Activated T-cell treated with anti-CD3 and anti-CD28 coated beads, Interleukin-2, amount 50 U/mL, for 72 hours (primary cell): ENCODE measurements around the gene NSUN4. TPM values are rescaled to one million over a fixed set of nuclear protein-coding genes. Genes with fewer than 3 reads are reported as not detected.
"Not testable (repeated sequence)": the region's sequence is repeated elsewhere in the genome, so short reads cannot be mapped to it uniquely, and the experiment has no call there.

Experiments
- ATAC-seq, 2 donors: fragments of 150-1000 bp; cut with Tn5 transposase; replicated peaks in 1 of 2; 2 replicates each; pipeline ENCODE4 v1.10.0; 2021; ENCODE audit warnings: moderate library complexity in 2 of 2, mild to moderate bottlenecking in 1 of 2
- DNase-seq, 2 donors: peaks; one replicate each; pipeline ENCODE4 v3.0.0; 2021 to 2022; ENCODE audit warnings: mixed read lengths in 1 of 2
- H3K27ac Mint-ChIP-seq: one replicate; pipeline ENCODE4 v1.8.0; 2022; ENCODE audit warnings: mild to moderate bottlenecking, moderate library complexity, mixed read lengths
- H3K27me3 Mint-ChIP-seq: one replicate; pipeline ENCODE4 v1.8.0; 2022; ENCODE audit warnings: low read depth, mixed read lengths
- H3K36me3 Mint-ChIP-seq, 2 donors: one replicate each; pipeline ENCODE4 v1.8.0; 2022; ENCODE audit warnings: mixed read lengths in 2 of 2, mild to moderate bottlenecking in 1 of 2; ENCODE audit not compliant: insufficient read depth in 2 of 2
- H3K4me1 Mint-ChIP-seq: one replicate; pipeline ENCODE4 v1.8.0; 2022; ENCODE audit warnings: low read depth, mixed read lengths
- H3K4me3 Mint-ChIP-seq, 2 donors: one replicate each; pipeline ENCODE4 v1.8.0; 2022; ENCODE audit warnings: mild to moderate bottlenecking in 2 of 2, mixed read lengths in 2 of 2, moderate library complexity in 2 of 2
- H3K9me3 Mint-ChIP-seq, 2 donors: one replicate each; pipeline ENCODE4 v1.8.0; 2022; ENCODE audit warnings: mixed read lengths in 2 of 2
- total RNA-seq, 2 donors: library from RNA; stranded (reverse); gene quantifications; one replicate each; pipeline ENCODE4 v1.2.3, GENCODE V29; 2022

NSUN4 gene
- total RNA-seq, 2 donors from 2014 or later = 42.4 to 42.9 TPM

DNA sequence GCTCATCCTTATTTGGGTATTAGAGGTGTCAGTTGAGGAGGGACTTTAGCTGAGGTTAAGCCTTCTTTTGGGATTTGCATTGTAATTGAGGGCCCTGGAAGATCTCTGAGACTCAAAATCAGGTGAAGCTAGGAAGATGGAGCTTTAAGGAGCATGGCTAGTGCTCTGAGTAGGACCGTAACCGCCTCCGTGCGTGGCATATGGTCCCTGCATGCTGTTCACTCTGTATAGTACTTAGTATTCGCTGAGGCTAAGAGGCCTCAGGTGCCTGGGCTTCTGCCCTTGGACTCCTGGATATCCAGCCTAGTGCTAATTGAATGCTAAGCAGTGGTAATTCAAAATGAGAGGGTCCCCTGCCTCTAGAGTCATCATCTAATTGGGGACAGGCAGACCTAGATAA is 22.5 kb downstream of the NSUN4 start:
- H3K27me3 Mint-ChIP-seq = no peaks in the 10 kb centered on the region
- no peaks in the 10 kb centered on the region for H3K4me1 Mint-ChIP-seq
- peaks cover 4 to 29% of the 10 kb centered on the region in 2 donors for H3K36me3 Mint-ChIP-seq
- H3K9me3 Mint-ChIP-seq = no peaks in the 10 kb centered on the region
- H3K4me3 Mint-ChIP-seq = no peak overlapping the region
- H3K27ac Mint-ChIP-seq = no peak overlapping the region
- DNase-seq (no peak), ATAC-seq (no peak)

DNA sequence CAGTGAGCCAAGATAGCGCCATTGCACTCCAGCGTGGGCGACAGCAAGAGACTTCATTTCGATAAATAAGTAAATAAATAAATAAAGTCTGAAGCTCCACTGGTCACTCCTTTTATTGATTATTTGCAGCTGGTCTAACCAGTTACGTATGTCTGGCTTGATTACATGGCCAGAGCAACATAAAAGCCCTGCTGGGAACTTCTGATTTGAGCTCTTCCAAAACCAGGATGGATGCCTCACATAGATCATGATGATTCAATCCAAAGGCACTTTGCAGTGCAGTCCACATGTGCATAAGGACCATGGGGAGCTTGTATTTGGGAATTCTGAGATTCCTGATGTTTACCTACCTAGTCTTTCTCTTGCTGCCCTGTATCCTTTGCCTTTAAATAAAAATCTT is 24.0 kb downstream of the NSUN4 start:
- DNase-seq (no peak), ATAC-seq (no peak)
- Mint-ChIP-seq H3K27me3 (no peaks in the 10 kb centered on the region), H3K27ac (no peak overlapping the region), H3K4me3 (no peak overlapping the region), H3K36me3 (peaks cover 4 to 33% of the 10 kb centered on the region in 2 donors), H3K4me1 (peaks cover 8% of the 10 kb centered on the region), H3K9me3 (no peaks in the 10 kb centered on the region)

DNA sequence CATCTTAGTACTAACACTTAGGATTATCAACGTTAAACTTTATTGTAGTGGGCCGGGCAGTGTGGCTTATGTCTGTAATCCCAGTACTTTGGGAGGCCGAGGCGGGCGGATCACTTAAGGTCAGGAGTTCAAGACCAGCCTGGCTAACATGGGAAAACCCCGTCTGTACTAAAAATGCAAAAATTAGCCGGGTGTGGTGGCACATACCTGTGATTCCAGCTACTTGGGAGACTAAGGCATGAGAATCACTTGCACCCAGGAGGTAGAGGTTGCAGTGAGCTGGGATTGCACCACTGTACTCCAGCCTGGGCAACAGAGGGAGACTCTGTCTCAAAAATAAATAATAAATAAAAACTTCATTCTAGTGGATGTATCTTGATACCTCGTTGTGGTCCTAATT is 25.2 kb downstream of the NSUN4 start:
- peaks cover 4 to 29% of the 10 kb centered on the region in 2 donors for H3K36me3 Mint-ChIP-seq
- DNase-seq, H3K27me3 Mint-ChIP-seq, H3K9me3 Mint-ChIP-seq, ATAC-seq, H3K4me3 Mint-ChIP-seq, H3K27ac Mint-ChIP-seq: not testable (repeated sequence)
- peaks cover 14% of the 10 kb centered on the region for H3K4me1 Mint-ChIP-seq

DNA sequence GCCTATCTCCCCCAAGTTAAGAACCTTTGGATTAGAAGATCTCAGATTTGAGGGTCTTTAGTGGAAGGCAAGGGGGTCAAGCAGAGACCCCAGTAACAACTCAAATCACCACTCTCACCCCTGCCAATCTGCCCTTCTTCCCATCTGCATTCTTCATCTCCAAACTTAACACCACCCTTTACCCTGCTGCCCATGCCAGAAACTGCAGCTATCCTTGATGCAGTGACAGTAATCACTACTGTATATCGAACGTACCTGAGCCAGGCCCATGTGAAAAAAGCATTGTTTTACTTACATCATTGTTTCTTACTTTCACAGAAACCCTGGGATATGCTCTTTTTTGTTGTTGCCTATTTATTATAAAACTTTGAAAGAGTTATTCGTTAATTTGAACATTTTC is 26.5 kb downstream of the NSUN4 start:
- Mint-ChIP-seq H3K4me3 (no peak overlapping the region), H3K36me3 (peaks cover 0 to 28% of the 10 kb centered on the region in 2 donors), H3K27me3 (no peaks in the 10 kb centered on the region), H3K27ac (no peak overlapping the region), H3K9me3 (no peaks in the 10 kb centered on the region), H3K4me1 (peaks cover 14% of the 10 kb centered on the region)
- ATAC-seq (no peak), DNase-seq (no peak)

DNA sequence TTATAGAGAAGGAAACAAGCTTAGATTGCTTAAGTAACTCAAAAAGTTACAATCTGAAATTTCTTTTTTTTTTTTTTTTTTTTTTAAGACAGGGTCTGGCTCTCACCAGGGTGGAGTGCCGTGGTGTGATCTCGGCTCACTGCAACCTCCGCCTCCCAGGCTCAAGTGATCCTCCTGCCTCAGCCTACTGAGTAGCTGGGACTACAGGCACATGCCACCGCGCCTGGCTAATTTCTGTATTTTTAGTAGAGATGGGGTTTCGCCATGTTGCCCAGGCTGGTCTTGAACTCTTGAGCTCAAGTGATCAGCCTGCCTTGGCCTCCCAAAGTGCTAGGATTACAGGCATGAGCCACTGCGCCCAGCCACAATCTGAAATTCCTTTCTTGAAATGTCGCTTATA is 27.1 kb downstream of the NSUN4 start:
- H3K4me3 Mint-ChIP-seq = not testable (repeated sequence)

DNA sequence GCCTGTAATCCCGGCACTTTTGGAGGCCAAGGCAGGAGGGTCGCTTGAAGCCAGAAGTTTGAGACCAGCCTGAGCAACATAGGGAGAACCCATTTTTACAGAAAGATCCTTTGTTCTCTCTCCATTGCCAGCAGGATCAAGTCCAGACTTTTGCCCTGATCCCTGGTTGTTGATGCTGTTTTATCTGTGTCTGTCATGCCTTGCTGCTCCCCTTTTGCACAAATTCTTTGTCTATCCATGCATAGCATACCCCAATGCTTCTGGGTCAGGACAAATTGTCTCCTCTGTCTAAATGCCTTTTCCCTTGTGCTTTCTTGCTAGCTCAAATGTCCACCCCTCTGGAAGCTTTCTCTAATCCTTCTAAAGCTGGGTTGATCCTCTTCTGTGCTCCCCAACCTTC is 28.2 kb downstream of the NSUN4 start:
- H3K36me3 Mint-ChIP-seq = peaks cover 3 to 30% of the 10 kb centered on the region in 2 donors
- H3K27me3 Mint-ChIP-seq = no peaks in the 10 kb centered on the region
- H3K27ac Mint-ChIP-seq = no peak overlapping the region
- no peak for ATAC-seq
- H3K9me3 Mint-ChIP-seq = no peaks in the 10 kb centered on the region
- no peak overlapping the region for H3K4me3 Mint-ChIP-seq
- peaks cover 14% of the 10 kb centered on the region for H3K4me1 Mint-ChIP-seq
- DNase-seq = no peak

More for the DNA sequence above, 27.1 kb downstream of the NSUN4 start:
- H3K9me3 Mint-ChIP-seq, H3K27me3 Mint-ChIP-seq, ATAC-seq, DNase-seq, H3K27ac Mint-ChIP-seq: not testable (repeated sequence)
- peaks cover 3 to 31% of the 10 kb centered on the region in 2 donors for H3K36me3 Mint-ChIP-seq
- peaks cover 14% of the 10 kb centered on the region for H3K4me1 Mint-ChIP-seq

DNA sequence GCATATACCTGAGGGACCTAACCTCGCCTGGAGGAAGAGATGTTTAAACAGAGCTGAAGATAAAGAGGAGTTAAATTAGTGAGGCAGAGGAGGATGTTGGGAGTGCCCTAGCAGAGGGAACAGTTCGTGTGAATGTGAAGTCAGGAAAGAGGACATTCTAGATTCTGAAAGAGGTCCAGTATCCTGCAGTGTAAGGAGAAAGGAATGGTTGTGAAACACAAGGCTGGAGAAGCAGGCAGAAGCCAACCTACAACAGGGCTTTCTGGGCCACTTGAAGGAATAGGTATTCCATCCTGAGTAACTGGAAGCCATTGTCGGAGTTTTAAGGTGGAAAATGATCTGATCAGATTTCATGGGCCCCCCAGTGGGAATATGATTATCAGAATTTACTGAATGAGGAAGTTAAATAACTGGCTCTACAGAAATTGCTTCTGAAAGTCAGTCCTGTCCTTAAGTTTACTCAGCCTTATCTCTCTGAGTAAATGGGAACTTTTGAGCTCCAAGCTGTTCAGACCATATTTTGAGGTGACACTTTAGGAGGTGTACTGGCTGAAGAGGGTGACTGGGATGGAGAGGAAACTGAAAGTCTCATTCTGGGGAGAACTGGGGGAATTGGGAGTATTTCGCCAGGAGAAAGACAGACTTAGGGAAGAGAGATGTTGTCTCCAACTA is 29.1 kb downstream of the NSUN4 start:
- ATAC-seq = peak; percentile 5 to 9

DNA sequence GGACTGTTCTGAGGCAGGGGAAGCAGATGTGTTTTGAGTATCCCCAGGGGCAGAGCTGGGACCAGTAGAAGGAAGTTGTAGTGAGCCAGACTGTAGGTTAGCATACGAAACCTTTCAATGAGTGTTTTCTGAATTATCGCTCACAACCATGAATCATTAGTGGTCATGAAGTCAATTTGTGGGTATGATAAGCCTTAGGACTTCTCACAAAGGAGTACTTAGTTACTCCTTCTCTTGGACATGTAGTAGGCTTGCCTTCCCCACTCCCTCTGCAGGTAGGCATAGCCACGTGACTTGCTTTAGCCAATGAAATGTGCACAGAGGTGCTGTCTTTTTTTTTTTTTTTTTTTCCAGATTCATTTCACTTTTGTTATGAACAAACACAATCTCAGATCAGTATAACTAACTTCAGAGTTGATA is 29.6 kb downstream of the NSUN4 start:
- Mint-ChIP-seq H3K27ac (no peak overlapping the region), H3K27me3 (no peaks in the 10 kb centered on the region), H3K4me1 (peaks cover 14% of the 10 kb centered on the region), H3K4me3 (no peak overlapping the region), H3K9me3 (no peaks in the 10 kb centered on the region), H3K36me3 (peaks cover 3 to 25% of the 10 kb centered on the region in 2 donors)
- ATAC-seq (peak; percentile 64 to 71), DNase-seq (no peak)

More for the DNA sequence above, 29.1 kb downstream of the NSUN4 start:
- DNase-seq = no peak
- H3K36me3 Mint-ChIP-seq = peaks cover 3 to 30% of the 10 kb centered on the region in 2 donors
- no peaks in the 10 kb centered on the region for H3K9me3 Mint-ChIP-seq
- no peaks in the 10 kb centered on the region for H3K27me3 Mint-ChIP-seq
- peaks cover 14% of the 10 kb centered on the region for H3K4me1 Mint-ChIP-seq
- no peak overlapping the region for H3K4me3 Mint-ChIP-seq
- no peak overlapping the region for H3K27ac Mint-ChIP-seq

DNA sequence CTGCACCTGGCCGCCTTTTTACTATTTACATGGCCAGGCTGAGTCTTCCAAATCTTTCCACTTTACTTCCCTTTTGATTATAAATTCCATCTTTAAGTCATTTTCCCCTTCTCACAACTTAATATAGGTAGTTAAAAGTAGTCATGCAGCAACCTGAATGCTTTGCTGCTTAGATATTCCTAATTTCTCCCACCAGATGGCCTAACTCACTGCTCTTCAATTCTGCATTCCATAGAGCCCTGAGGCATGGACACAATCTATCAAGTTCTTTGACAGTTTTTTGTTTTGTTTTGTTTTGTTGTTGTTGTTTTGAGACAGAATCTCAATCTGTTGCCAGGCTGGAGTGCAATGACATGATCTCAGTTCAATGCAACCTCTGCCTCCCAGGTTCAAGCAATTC is 31.8 kb downstream of the NSUN4 start:
- Mint-ChIP-seq H3K27me3 (no peaks in the 10 kb centered on the region), H3K36me3 (peaks cover 3 to 25% of the 10 kb centered on the region in 2 donors), H3K4me3 (no peak overlapping the region), H3K9me3 (no peaks in the 10 kb centered on the region), H3K4me1 (peaks cover 14% of the 10 kb centered on the region), H3K27ac (no peak overlapping the region)
- ATAC-seq (no peak), DNase-seq (no peak)

DNA sequence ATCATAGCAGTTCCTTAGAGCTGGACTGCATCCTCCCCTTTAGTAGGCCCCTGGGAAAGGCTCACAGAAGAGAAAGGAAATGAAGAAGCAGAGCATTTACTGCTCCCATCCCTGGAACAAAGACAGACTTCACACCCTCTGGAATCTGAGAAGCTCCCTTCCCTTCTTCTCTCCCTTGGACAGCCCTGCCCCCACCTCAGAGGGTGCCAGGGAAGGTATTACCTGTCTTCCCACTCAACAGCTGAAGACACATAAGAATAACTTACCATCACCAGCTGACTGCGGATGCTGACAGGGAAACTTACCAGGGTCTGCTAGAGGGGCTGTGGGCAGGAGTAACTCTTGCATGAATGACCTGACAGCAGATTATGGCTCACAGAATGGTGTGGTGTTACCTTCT is 39.4 kb downstream of the NSUN4 start:
- no peak overlapping the region for H3K4me3 Mint-ChIP-seq
- H3K27ac Mint-ChIP-seq = no peak overlapping the region
- peaks cover 2 to 10% of the 10 kb centered on the region in 2 donors for H3K36me3 Mint-ChIP-seq
- peaks cover 0 to 3% of the 10 kb centered on the region in 2 donors for H3K9me3 Mint-ChIP-seq
- DNase-seq = no peak
- no peaks in the 10 kb centered on the region for H3K4me1 Mint-ChIP-seq
- no peak for ATAC-seq
- no peaks in the 10 kb centered on the region for H3K27me3 Mint-ChIP-seq

DNA sequence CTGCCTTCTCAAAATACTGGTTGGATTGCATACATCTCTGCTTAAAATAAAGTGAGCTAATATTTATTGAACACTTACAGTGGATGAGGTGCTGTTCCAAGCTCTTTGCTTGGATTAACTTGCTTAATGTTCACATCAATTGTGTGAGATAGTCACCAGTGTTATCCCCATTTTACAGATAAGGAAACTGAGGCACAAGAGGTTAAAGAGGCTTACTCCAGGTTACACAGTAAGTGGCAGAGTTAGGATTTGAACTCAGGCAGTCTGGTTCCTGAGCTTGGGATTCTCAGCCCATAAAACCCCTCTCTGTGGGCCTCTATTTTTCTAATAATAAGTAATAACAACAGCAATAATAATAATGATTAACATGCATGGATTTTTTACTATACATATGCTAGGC is 39.9 kb downstream of the NSUN4 start:
- Mint-ChIP-seq H3K27me3 (no peaks in the 10 kb centered on the region), H3K27ac (no peak overlapping the region), H3K9me3 (peaks cover 0 to 3% of the 10 kb centered on the region in 2 donors), H3K4me3 (no peak overlapping the region), H3K36me3 (peaks cover 2 to 11% of the 10 kb centered on the region in 2 donors), H3K4me1 (no peaks in the 10 kb centered on the region)
- ATAC-seq (no peak), DNase-seq (no peak)

DNA sequence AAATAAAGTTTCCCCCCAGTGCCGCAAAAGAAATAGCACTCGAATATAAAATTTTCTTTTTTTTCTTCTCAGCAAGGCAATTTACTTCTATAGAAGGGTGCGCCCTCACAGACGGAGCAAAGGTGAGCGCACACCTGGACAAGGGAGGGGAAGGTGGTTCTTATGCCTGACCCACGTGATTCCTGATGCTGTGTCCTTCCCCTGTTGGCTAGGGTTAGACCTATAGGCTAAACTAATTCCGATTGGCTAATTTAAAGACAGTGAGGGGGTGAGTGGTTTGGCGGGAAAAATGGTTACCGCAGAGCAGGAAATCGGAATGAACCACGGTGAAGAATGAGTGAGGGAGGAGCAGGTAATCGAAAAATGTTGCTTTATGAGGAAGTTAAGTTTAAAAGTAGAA is 52.9 kb downstream of the NSUN4 start:
- H3K36me3 Mint-ChIP-seq = peaks cover 11 to 17% of the 10 kb centered on the region in 2 donors
- DNase-seq = no peak
- H3K4me3 Mint-ChIP-seq = peak overlapping the region; percentile 66 to 72
- ATAC-seq = no peak
- peaks cover 5% of the 10 kb centered on the region for H3K4me1 Mint-ChIP-seq
- peaks cover 3 to 6% of the 10 kb centered on the region in 2 donors for H3K9me3 Mint-ChIP-seq
- H3K27me3 Mint-ChIP-seq = peaks cover 28% of the 10 kb centered on the region
- H3K27ac Mint-ChIP-seq = no peak overlapping the region

DNA sequence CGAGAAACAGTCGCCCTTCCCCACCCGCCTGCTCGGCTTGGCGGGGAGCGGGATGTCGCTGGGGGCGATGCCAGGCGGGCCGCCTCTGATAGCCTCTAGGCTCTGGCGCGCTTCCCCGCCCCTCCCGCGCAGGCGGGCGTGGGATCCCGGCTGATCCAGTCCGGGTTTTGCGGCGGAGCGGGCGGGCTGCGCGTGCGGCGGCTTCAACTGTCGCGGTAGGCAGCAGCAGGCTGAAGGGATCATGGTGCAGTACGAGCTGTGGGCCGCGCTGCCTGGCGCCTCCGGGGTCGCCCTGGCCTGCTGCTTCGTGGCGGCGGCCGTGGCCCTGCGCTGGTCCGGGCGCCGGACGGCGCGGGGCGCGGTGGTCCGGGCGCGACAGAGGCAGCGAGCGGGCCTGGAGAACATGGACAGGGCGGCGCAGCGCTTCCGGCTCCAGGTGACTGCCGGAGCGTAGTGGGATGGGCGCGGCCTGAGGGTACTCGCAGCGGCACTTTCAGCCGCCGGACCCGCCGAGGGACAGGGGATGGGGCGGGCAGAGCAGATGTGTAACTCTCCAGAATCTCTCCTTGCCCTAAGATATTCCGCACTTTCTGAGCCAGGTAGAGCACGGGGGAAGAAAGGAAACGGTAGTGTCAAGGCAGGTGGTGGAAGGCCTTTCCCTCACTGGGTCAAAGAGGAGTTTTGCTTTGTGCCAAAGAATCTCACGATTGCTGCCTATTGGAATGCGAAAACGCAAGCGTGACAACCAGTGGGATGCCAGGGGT is 53.7 kb downstream of the NSUN4 start, which contains the start of gene FAAH:
Gene FAAH (plus strand): TSS at position 210 of the 764 bp plus-strand sequence. CDS start 32 bp downstream, at position 242.
- H3K9me3 Mint-ChIP-seq = peaks cover 3 to 6% of the 10 kb centered on the region in 2 donors
- no peak within 1 kb of the TSS for H3K27ac Mint-ChIP-seq
- H3K4me3 Mint-ChIP-seq = peak within 1 kb of the TSS; percentile 66 to 77
- H3K36me3 Mint-ChIP-seq = peaks cover 11 to 17% of the 10 kb centered on the region in 2 donors
- DNase-seq = peak; percentile 39 to 51
- ATAC-seq = peak; percentile 50 to 69
- peaks cover 5% of the 10 kb centered on the region for H3K4me1 Mint-ChIP-seq
- peaks cover 28% of the 10 kb centered on the region for H3K27me3 Mint-ChIP-seq
